ENCODE results near the gene MAN2C1. TPM values are rescaled to one million over a fixed set of nuclear protein-coding genes. Genes with fewer than 3 reads are reported as not detected.

Gene MAN2C1
- polyA plus RNA-seq, 1 donor: 211 TPM

GRCh38 chr15:75307778-75308390 lies 60.5 kb downstream of the MAN2C1 start:
- Histone ChIP-seq H3K36me3 (ENCODE audit: control insufficient read depth, insufficient read depth, low read length) (no peaks in the 10 kb centered on the region), H3K4me1 (ENCODE audit: control insufficient read depth, insufficient read depth, low read length) (no peaks in the 10 kb centered on the region), H3K27me3 (ENCODE audit: control insufficient read depth, insufficient read depth, low read length) (peaks cover 18% of the 10 kb centered on the region), H3K4me3 (ENCODE audit: low read length) (no peak overlapping the region), H3K27ac (ENCODE audit: low read length) (no peak overlapping the region), H3K9me3 (ENCODE audit: control insufficient read depth, low read depth, low read length) (no peaks in the 10 kb centered on the region)
- 83% methylated on average over 5 of the region's 15 CpGs for WGBS (ENCODE audit: insufficient coverage, low lambda C conversion rate)
- peak; percentile 66 to 76 for DNase-seq

- no peak for DNase-seq
- Histone ChIP-seq H3K27me3 (ENCODE audit: control insufficient read depth, insufficient read depth, low read length) (peaks cover 18% of the 10 kb centered on the region), H3K9me3 (ENCODE audit: control insufficient read depth, low read depth, low read length) (no peaks in the 10 kb centered on the region), H3K27ac (ENCODE audit: low read length) (no peak overlapping the region), H3K36me3 (ENCODE audit: control insufficient read depth, insufficient read depth, low read length) (no peaks in the 10 kb centered on the region), H3K4me3 (ENCODE audit: low read length) (no peak overlapping the region), H3K4me1 (ENCODE audit: control insufficient read depth, insufficient read depth, low read length) (no peaks in the 10 kb centered on the region)
- WGBS (ENCODE audit: insufficient coverage, low lambda C conversion rate): no CpG with 5 or more reads among the region's 3 CpGs
Measured at GRCh38 chr15:75306188-75306587, 62.2 kb downstream of the MAN2C1 start.

Other genes starting within 250 kb of the MAN2C1 start
- 17.6 TPM for gene C15orf39, start 166.7 kb downstream of the MAN2C1 start, polyA plus RNA-seq
- gene GOLGA6C, start 110.3 kb downstream of the MAN2C1 start, polyA plus RNA-seq: not detected
- 0.04 TPM for gene GOLGA6D, start 85.8 kb downstream of the MAN2C1 start, polyA plus RNA-seq
- gene COMMD4, start 32.5 kb downstream of the MAN2C1 start, polyA plus RNA-seq: 79.9 TPM
- gene NEIL1, start 21.6 kb downstream of the MAN2C1 start, polyA plus RNA-seq: 44.5 TPM
- 33.8 TPM for gene SIN3A, start 83.1 kb upstream of the MAN2C1 start, polyA plus RNA-seq
- gene PTPN9, start 210.7 kb upstream of the MAN2C1 start, polyA plus RNA-seq: 42.3 TPM

Measured in large intestine (tissue), 3 donors.